Neutrophil (primary cell): ENCODE results near the gene SPTBN2.
A peak's percentile ranks its signal among the peaks of the same experiment; 100 is the strongest.
"Not testable (repeated sequence)": the region's sequence is repeated elsewhere in the genome, so short reads cannot be mapped to it uniquely, and the experiment has no call there.

Experiments used
- H3K27ac ChIP-seq: fragments of 200-600 bp; sonication (generic); 2 replicates; pipeline ENCODE4 v1.5.1; 2016; ENCODE audit warnings: mild to moderate bottlenecking, moderate library complexity
- H3K27me3 ChIP-seq: fragments of 200-600 bp; sonication (generic); 2 replicates; pipeline ENCODE4 v1.6.0; 2016; ENCODE audit warnings: mild to moderate bottlenecking
- H3K36me3 ChIP-seq: fragments of 200-600 bp; sonication (generic); 2 replicates; pipeline ENCODE4 v1.5.1; 2017
- H3K4me1 ChIP-seq, 2 experiments: fragments of 200-600 bp in 1 of 2; sonication (generic) in 1 of 2; 1 replicate in 1 of 2; 2 replicates in 1 of 2; pipeline versions ENCODE4 v1.5.1 to v1.6.1; 2013 to 2016; ENCODE audit warnings: low read depth in 1 of 2, low read length in 1 of 2, mild to moderate bottlenecking in 1 of 2, moderate library complexity in 1 of 2; ENCODE audit not compliant: control insufficient read depth in 1 of 2, insufficient read depth in 1 of 2
- H3K4me3 ChIP-seq, 2 experiments: fragments of 200-600 bp in 1 of 2; sonication (generic) in 1 of 2; 1 replicate in 1 of 2; 2 replicates in 1 of 2; pipeline ENCODE4 v1.5.1; 2013 to 2016; ENCODE audit warnings: low read depth in 1 of 2, low read length in 1 of 2, mild to moderate bottlenecking in 1 of 2, moderate library complexity in 1 of 2
- H3K9me3 ChIP-seq: fragments of 200-600 bp; sonication (generic); 2 replicates; pipeline ENCODE4 v1.5.1; 2016
- CTCF ChIP-seq: fragments of 200-600 bp; sonication (generic); IDR thresholded peaks from 2 replicates; pipeline ENCODE4 v1.5.1; 2016; ENCODE audit warnings: antibody characterized with exemption

SPTBN2 gene

GRCh38 chr11:66651016-66651415 is 78.0 kb downstream of the SPTBN2 start:
- Histone ChIP-seq H3K9me3 (no peaks in the 10 kb centered on the region), H3K4me3 (no peak overlapping the region), H3K4me1 (no peaks in the 10 kb centered on the region), H3K36me3 (peaks cover 67% of the 10 kb centered on the region), H3K27me3 (no peaks in the 10 kb centered on the region), H3K27ac (no peak overlapping the region)
- no peak for TF ChIP-seq CTCF

GRCh38 chr11:66649903-66650302 is 79.1 kb downstream of the SPTBN2 start:
- H3K27ac ChIP-seq, result no peak overlapping the region
- no peaks in the 10 kb centered on the region for H3K4me1 ChIP-seq
- no peaks in the 10 kb centered on the region for H3K9me3 ChIP-seq
- no peak overlapping the region for H3K4me3 ChIP-seq
- H3K36me3 ChIP-seq, result peaks cover 72% of the 10 kb centered on the region
- no peak for TF ChIP-seq CTCF
- H3K27me3 ChIP-seq, result no peaks in the 10 kb centered on the region

- no peak for TF ChIP-seq CTCF
- peak overlapping the region; percentile 6 for H3K27ac ChIP-seq
- no peaks in the 10 kb centered on the region for H3K9me3 ChIP-seq
- H3K27me3 ChIP-seq, result no peaks in the 10 kb centered on the region
- peaks cover 2 to 3% of the 10 kb centered on the region in 2 experiments for H3K4me1 ChIP-seq
- peaks cover 88% of the 10 kb centered on the region for H3K36me3 ChIP-seq
- H3K4me3 ChIP-seq, result no peak overlapping the region
These were observed 82.2 kb downstream of the SPTBN2 start for GRCh38 chr11:66646828-66647227.

GRCh38 chr11:66643745-66644437 is 85.1 kb downstream of the SPTBN2 start:
- Histone ChIP-seq H3K27ac (no peak overlapping the region), H3K27me3 (no peaks in the 10 kb centered on the region), H3K36me3 (peaks cover 82% of the 10 kb centered on the region), H3K4me3 (no peak overlapping the region), H3K4me1 (peaks cover 25 to 30% of the 10 kb centered on the region in 2 experiments), H3K9me3 (no peaks in the 10 kb centered on the region)
- TF ChIP-seq CTCF, result no peak

GRCh38 chr11:66641834-66642233 is 87.2 kb downstream of the SPTBN2 start:
- Histone ChIP-seq H3K27me3 (no peaks in the 10 kb centered on the region), H3K36me3 (peaks cover 67% of the 10 kb centered on the region), H3K4me1 (peaks cover 34 to 40% of the 10 kb centered on the region in 2 experiments), H3K4me3 (no peak overlapping the region), H3K9me3 (no peaks in the 10 kb centered on the region), H3K27ac (no peak overlapping the region)
- TF ChIP-seq CTCF, result no peak

- H3K4me1 ChIP-seq, result peaks cover 34 to 40% of the 10 kb centered on the region in 2 experiments
- not testable (repeated sequence) for H3K27me3 ChIP-seq, H3K9me3 ChIP-seq
- H3K27ac ChIP-seq, result peak overlapping the region; percentile 91
- H3K4me3 ChIP-seq, result peak overlapping the region; percentile 86 to 99
- peaks cover 47% of the 10 kb centered on the region for H3K36me3 ChIP-seq
These were observed 89.1 kb downstream of the SPTBN2 start for GRCh38 chr11:66639814-66640340.
